ENCODE results near the gene ERMAP. TPM values are rescaled to one million over a fixed set of nuclear protein-coding genes. Genes with fewer than 3 reads are reported as not detected.

ERMAP gene
- total RNA-seq, 4 donors from 2014 or later, result 23.7 to 36.5 (median 28.9) TPM

- H3K9me3 ChIP-seq, result no peaks in the 10 kb centered on the region
- no peaks in the 10 kb centered on the region for H3K36me3 ChIP-seq
- intact Hi-C loops (cut with DNase I), result no loop called here
- no peak for DNase-seq
- peaks cover 10 to 11% of the 10 kb centered on the region in 2 donors for H3K4me1 ChIP-seq
- WGBS, 2 donors, result 93 to 94% methylated on average over 1 of the region's 1 CpG
- H3K27ac ChIP-seq, result no peak overlapping the region
- no peaks in the 10 kb centered on the region for H3K27me3 ChIP-seq
- no peak for TF ChIP-seq CTCF (IDR thresholded peaks at IDR 0.05)
- no peak for TF ChIP-seq POLR2A (IDR thresholded peaks at IDR 0.05)
- H3K4me3 ChIP-seq (replicated peaks in 1 of 3), result no peak overlapping the region
Measured at GRCh38 chr1:42788021-42788420, 28.9 kb upstream of the ERMAP start.

GRCh38 chr1:42793824-42794223 lies 23.1 kb upstream of the ERMAP start:
- no peaks in the 10 kb centered on the region for H3K4me1 ChIP-seq
- no peaks in the 10 kb centered on the region for H3K9me3 ChIP-seq
- no peak for DNase-seq
- TF ChIP-seq POLR2A (IDR thresholded peaks at IDR 0.05) (no peak), CTCF (IDR thresholded peaks at IDR 0.05) (no peak)
- no peak overlapping the region for H3K27ac ChIP-seq
- intact Hi-C loops (cut with DNase I), result no loop called here
- WGBS, 2 donors, result 100% methylated on average over 2 of the region's 2 CpGs
- no peaks in the 10 kb centered on the region for H3K27me3 ChIP-seq
- no peak overlapping the region for H3K4me3 ChIP-seq (replicated peaks in 1 of 3)
- no peaks in the 10 kb centered on the region for H3K36me3 ChIP-seq

DNA sequence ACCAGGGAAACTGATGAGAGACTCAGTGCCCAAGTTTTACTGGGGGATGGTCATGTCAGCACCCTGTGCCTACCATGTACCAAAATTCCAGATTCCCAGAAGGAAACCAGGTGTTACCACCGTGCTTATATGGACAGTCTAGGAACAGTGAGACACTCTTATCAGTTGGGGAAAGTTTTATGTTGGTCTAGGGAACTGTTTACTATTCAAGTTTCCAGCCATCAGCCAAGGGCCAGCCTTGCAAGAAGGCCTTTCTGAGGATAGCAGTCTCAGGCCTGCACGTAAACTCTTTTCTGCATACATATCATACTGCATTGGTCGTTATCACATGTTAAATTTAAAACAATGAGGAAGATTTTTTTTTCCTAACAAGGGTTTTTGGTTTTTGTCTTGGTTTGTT lies 19.5 kb upstream of the ERMAP start:
- 85 to 91% methylated on average over 3 of the region's 3 CpGs for WGBS, 2 donors
- no peaks in the 10 kb centered on the region for H3K36me3 ChIP-seq
- no peak overlapping the region for H3K27ac ChIP-seq
- H3K27me3 ChIP-seq, result no peaks in the 10 kb centered on the region
- intact Hi-C loops (cut with DNase I), result no loop called here
- DNase-seq, result no peak
- H3K9me3 ChIP-seq, result no peaks in the 10 kb centered on the region
- TF ChIP-seq POLR2A (IDR thresholded peaks at IDR 0.05) (no peak), CTCF (IDR thresholded peaks at IDR 0.05) (no peak)
- H3K4me1 ChIP-seq, result no peaks in the 10 kb centered on the region
- no peak overlapping the region for H3K4me3 ChIP-seq (replicated peaks in 1 of 3)

DNA sequence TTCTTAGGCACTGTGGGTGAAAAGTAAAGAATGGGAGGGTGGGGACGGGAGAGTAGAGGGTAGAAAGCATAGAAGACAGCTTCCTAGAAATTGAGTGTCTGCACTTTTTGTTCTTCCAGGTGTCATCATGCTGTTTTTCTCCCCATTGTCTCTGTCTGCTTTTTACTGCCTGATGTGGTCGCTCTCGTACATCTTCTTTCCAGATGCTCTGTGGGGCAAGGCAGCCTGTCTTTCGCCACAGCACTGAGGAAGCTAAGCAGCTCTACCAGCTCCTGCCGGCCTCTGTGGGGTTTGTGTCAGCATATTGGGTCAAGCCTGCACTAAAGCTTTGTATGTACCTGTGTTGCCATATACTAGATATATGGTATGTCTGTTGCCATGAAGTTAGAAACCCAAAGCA lies 18.9 kb upstream of the ERMAP start:
- no peaks in the 10 kb centered on the region for H3K9me3 ChIP-seq
- WGBS, 2 donors, result 85 to 86% methylated on average over 5 of the region's 5 CpGs
- DNase-seq, result no peak

More for the DNA sequence above, 18.9 kb upstream of the ERMAP start:
- Histone ChIP-seq H3K36me3 (no peaks in the 10 kb centered on the region), H3K27me3 (no peaks in the 10 kb centered on the region), H3K27ac (no peak overlapping the region), H3K4me3 (replicated peaks in 1 of 3) (no peak overlapping the region), H3K4me1 (no peaks in the 10 kb centered on the region)
- intact Hi-C loops (cut with DNase I), result no loop called here
- TF ChIP-seq POLR2A (IDR thresholded peaks at IDR 0.05), result no peak
- TF ChIP-seq CTCF (IDR thresholded peaks at IDR 0.05), result no peak

Measured in thyroid gland (tissue), 4 donors.